Measurements from ENCODE around the gene PTPN4. TPM values are rescaled to one million over a fixed set of nuclear protein-coding genes. Genes with fewer than 3 reads are reported as not detected.

The PTPN4 gene
- total and polyA plus RNA-seq, 2 experiments from 2014 or later, result 19.8 to 24.3 TPM

DNA sequence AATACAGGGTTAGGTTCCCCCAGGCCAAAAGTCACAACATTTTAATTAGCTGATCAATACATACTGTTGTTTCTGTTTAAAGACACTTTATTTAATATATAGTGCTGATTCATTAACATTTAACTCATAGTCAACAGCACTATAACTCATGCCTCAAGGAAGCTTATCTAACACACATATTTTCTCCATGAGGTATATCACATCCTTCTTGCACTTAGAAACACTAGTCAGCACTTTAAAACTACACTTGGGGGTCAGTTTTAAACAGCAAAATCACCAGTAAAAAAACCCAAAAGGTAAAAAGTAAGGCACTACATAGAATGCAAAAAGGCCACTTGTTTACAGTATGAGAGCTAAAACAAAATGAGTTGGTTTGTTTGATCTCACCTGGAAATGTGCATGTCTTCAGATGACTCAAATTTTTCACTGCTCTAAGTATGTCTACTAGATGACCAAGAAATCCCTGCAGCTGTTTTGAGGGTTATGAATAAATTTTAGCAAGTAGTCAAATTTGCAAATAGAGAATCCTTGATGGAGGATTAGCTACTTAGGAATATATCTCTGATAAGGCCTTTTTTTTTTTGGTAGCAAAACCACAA, 199.0 kb downstream of the PTPN4 start:
- H3K4me2 ChIP-seq (ENCODE audit: unreplicated experiment), result no peak overlapping the region
- H3K36me3 ChIP-seq (ENCODE audit: low read depth), result peaks cover 21% of the 10 kb centered on the region
- no peak overlapping the region for H3K9ac ChIP-seq
- in situ Hi-C loops (cut with MboI), result no loop called here
- no peak overlapping the region for H3K4me3 ChIP-seq
- no peaks in the 10 kb centered on the region for H4K20me1 ChIP-seq (ENCODE audit: insufficient read depth)
- no peak overlapping the region for H3K27ac ChIP-seq
- no peaks in the 10 kb centered on the region for H3K9me2 ChIP-seq (ENCODE audit: insufficient read depth)
- H3K79me2 ChIP-seq (ENCODE audit: insufficient read depth), result no peaks in the 10 kb centered on the region
- no peaks in the 10 kb centered on the region for H3F3A ChIP-seq (ENCODE audit: insufficient read depth)
- no peaks in the 10 kb centered on the region for H3K9me3 ChIP-seq (ENCODE audit: low read depth)
- DNase-seq, result peak; percentile 40
- no peak for TF ChIP-seq EZH2 (IDR thresholded peaks at IDR 0.05; ENCODE audit: insufficient read depth, poor library complexity, severe bottlenecking)
- TF ChIP-seq EZH2phosphoT487 (IDR thresholded peaks at IDR 0.05; ENCODE audit: insufficient read depth, low read depth), result no peak
- H3K4me1 ChIP-seq (ENCODE audit: insufficient read depth), result peaks cover 9% of the 10 kb centered on the region
- no peak overlapping the region for H2AFZ ChIP-seq
- H3K27me3 ChIP-seq (replicated peaks; ENCODE audit: insufficient read depth), result no peaks in the 10 kb centered on the region

- no peaks in the 10 kb centered on the region for H3F3A ChIP-seq (ENCODE audit: insufficient read depth)
- WGBS, 2 experiments (ENCODE audit: low coverage in 1 of 2, low lambda C conversion rate in 2 of 2, missing lambda C conversion rate in 2 of 2), result 51 to 63% methylated on average over 2 of the region's 2 CpGs
- H3K9ac ChIP-seq, result no peak overlapping the region
- H2AFZ ChIP-seq, result no peak overlapping the region
- no peaks in the 10 kb centered on the region for H3K27me3 ChIP-seq (replicated peaks; ENCODE audit: insufficient read depth)
- H4K20me1 ChIP-seq (ENCODE audit: insufficient read depth), result no peaks in the 10 kb centered on the region
- H3K79me2 ChIP-seq (ENCODE audit: insufficient read depth), result no peaks in the 10 kb centered on the region
- H3K27ac ChIP-seq, result no peak overlapping the region
- no peak overlapping the region for H3K4me3 ChIP-seq
- peaks cover 21% of the 10 kb centered on the region for H3K36me3 ChIP-seq (ENCODE audit: low read depth)
- peak; percentile 27 for DNase-seq
- H3K9me3 ChIP-seq (ENCODE audit: low read depth), result no peaks in the 10 kb centered on the region
- TF ChIP-seq EZH2phosphoT487 (IDR thresholded peaks at IDR 0.05; ENCODE audit: insufficient read depth, low read depth) (no peak), EZH2 (IDR thresholded peaks at IDR 0.05; ENCODE audit: insufficient read depth, poor library complexity, severe bottlenecking) (no peak)
- in situ Hi-C loops (cut with MboI), result no loop called here
- H3K4me2 ChIP-seq (ENCODE audit: unreplicated experiment), result no peak overlapping the region
- no peaks in the 10 kb centered on the region for H3K9me2 ChIP-seq (ENCODE audit: insufficient read depth)
- H3K4me1 ChIP-seq (ENCODE audit: insufficient read depth), result peaks cover 9% of the 10 kb centered on the region
Observed at GRCh38 chr2:119960821-119961220, 201.1 kb downstream of the PTPN4 start.

GRCh38 chr2:119981896-119982295, 222.2 kb downstream of the PTPN4 start:
- no peak overlapping the region for H3K4me2 ChIP-seq (ENCODE audit: unreplicated experiment)
- H3K9me2 ChIP-seq (ENCODE audit: insufficient read depth), result no peaks in the 10 kb centered on the region
- H4K20me1 ChIP-seq (ENCODE audit: insufficient read depth), result no peaks in the 10 kb centered on the region
- DNase-seq, result no peak
- H3K79me2 ChIP-seq (ENCODE audit: insufficient read depth), result no peaks in the 10 kb centered on the region
- H2AFZ ChIP-seq, result no peak overlapping the region
- no peaks in the 10 kb centered on the region for H3K27me3 ChIP-seq (replicated peaks; ENCODE audit: insufficient read depth)
- no peaks in the 10 kb centered on the region for H3K9me3 ChIP-seq (ENCODE audit: low read depth)
- TF ChIP-seq EZH2 (IDR thresholded peaks at IDR 0.05; ENCODE audit: insufficient read depth, poor library complexity, severe bottlenecking) (no peak), EZH2phosphoT487 (IDR thresholded peaks at IDR 0.05; ENCODE audit: insufficient read depth, low read depth) (no peak)
- no peak overlapping the region for H3K27ac ChIP-seq
- H3K4me3 ChIP-seq, result no peak overlapping the region
- no peaks in the 10 kb centered on the region for H3K4me1 ChIP-seq (ENCODE audit: insufficient read depth)
- in situ Hi-C loops (cut with MboI), result no loop called here
- H3K36me3 ChIP-seq (ENCODE audit: low read depth), result peaks cover 6% of the 10 kb centered on the region; the same call in 1 of the 2 replicates
- no peak overlapping the region for H3K9ac ChIP-seq
- no peaks in the 10 kb centered on the region for H3F3A ChIP-seq (ENCODE audit: insufficient read depth)

DNA sequence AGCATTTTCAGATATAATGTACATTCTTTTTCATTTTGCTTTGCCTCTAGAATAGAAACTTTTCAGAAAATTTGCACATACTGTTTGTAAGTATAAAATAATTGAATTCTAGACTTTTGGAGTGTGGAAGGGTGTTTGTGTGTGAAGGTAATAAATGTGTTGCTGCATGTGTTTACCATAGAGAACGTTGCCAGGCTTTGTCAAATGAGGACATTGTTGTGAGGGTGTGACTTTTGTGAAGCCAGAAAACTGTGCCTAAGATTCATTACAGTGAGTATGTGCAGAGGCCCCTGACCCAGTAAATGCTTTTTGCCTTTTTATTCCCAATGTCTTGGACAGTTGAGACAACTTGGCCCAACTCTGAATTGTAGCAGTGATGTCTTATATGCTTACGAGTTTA, 222.8 kb downstream of the PTPN4 start:
- H3K36me3 ChIP-seq (ENCODE audit: low read depth), result peaks cover under 1% of the 10 kb centered on the region; the same call in 1 of the 2 replicates
- H3K27me3 ChIP-seq (replicated peaks; ENCODE audit: insufficient read depth), result no peaks in the 10 kb centered on the region
- H2AFZ ChIP-seq, result no peak overlapping the region
- no peaks in the 10 kb centered on the region for H3F3A ChIP-seq (ENCODE audit: insufficient read depth)
- in situ Hi-C loops (cut with MboI), result no loop called here
- H3K9ac ChIP-seq, result no peak overlapping the region
- no peaks in the 10 kb centered on the region for H3K4me1 ChIP-seq (ENCODE audit: insufficient read depth)
- no peak overlapping the region for H3K27ac ChIP-seq
- no peaks in the 10 kb centered on the region for H3K9me3 ChIP-seq (ENCODE audit: low read depth)
- no peaks in the 10 kb centered on the region for H3K9me2 ChIP-seq (ENCODE audit: insufficient read depth)
- no peak for DNase-seq
- WGBS, 2 experiments (ENCODE audit: low coverage in 1 of 2, low lambda C conversion rate in 2 of 2, missing lambda C conversion rate in 2 of 2), result 69 to 74% methylated on average over 2 of the region's 2 CpGs
- no peaks in the 10 kb centered on the region for H3K79me2 ChIP-seq (ENCODE audit: insufficient read depth)
- no peak overlapping the region for H3K4me2 ChIP-seq (ENCODE audit: unreplicated experiment)
- H3K4me3 ChIP-seq, result no peak overlapping the region
- TF ChIP-seq EZH2 (IDR thresholded peaks at IDR 0.05; ENCODE audit: insufficient read depth, poor library complexity, severe bottlenecking) (no peak), EZH2phosphoT487 (IDR thresholded peaks at IDR 0.05; ENCODE audit: insufficient read depth, low read depth) (no peak)
- H4K20me1 ChIP-seq (ENCODE audit: insufficient read depth), result no peaks in the 10 kb centered on the region

- no peak overlapping the region for H2AFZ ChIP-seq
- in situ Hi-C loops (cut with MboI), result no loop called here
- H3K9ac ChIP-seq, result no peak overlapping the region
- H3K36me3 ChIP-seq (ENCODE audit: low read depth), result no peaks in the 10 kb centered on the region
- H3F3A ChIP-seq (ENCODE audit: insufficient read depth), result no peaks in the 10 kb centered on the region
- no peak overlapping the region for H3K27ac ChIP-seq
- no peaks in the 10 kb centered on the region for H3K27me3 ChIP-seq (replicated peaks; ENCODE audit: insufficient read depth)
- no peaks in the 10 kb centered on the region for H3K79me2 ChIP-seq (ENCODE audit: insufficient read depth)
- H3K4me2 ChIP-seq (ENCODE audit: unreplicated experiment), result no peak overlapping the region
- no peaks in the 10 kb centered on the region for H3K9me3 ChIP-seq (ENCODE audit: low read depth)
- no peaks in the 10 kb centered on the region for H3K9me2 ChIP-seq (ENCODE audit: insufficient read depth)
- no peaks in the 10 kb centered on the region for H4K20me1 ChIP-seq (ENCODE audit: insufficient read depth)
- 95 to 97% methylated on average over 3 of the region's 3 CpGs for WGBS, 2 experiments (ENCODE audit: low coverage in 1 of 2, low lambda C conversion rate in 2 of 2, missing lambda C conversion rate in 2 of 2)
- H3K4me1 ChIP-seq (ENCODE audit: insufficient read depth), result no peaks in the 10 kb centered on the region
- H3K4me3 ChIP-seq, result no peak overlapping the region
- TF ChIP-seq EZH2phosphoT487 (IDR thresholded peaks at IDR 0.05; ENCODE audit: insufficient read depth, low read depth) (no peak), EZH2 (IDR thresholded peaks at IDR 0.05; ENCODE audit: insufficient read depth, poor library complexity, severe bottlenecking) (no peak)
- no peak for DNase-seq
Observed at GRCh38 chr2:119983108-119983507, 223.4 kb downstream of the PTPN4 start.
